ENCODE measurements around the gene TRERF1. TPM values are rescaled to one million over a fixed set of nuclear protein-coding genes. Genes with fewer than 3 reads are reported as not detected.

TRERF1 gene
- polyA plus RNA-seq, 1 of the 3 experiments (the other 2 are of a cell fraction) = 3.6 TPM

GRCh38 chr6:42236682-42237473 is 214.8 kb downstream of the TRERF1 start (continued):
- no peak for TF ChIP-seq EZH2phosphoT487 (IDR thresholded peaks at IDR 0.05; ENCODE audit: borderline replicate concordance, low read depth)
- TF ChIP-seq TEAD4 (IDR thresholded peaks at IDR 0.05; ENCODE audit: borderline replicate concordance, insufficient read depth) = no peak

- no peak overlapping the region for H3K4me2 ChIP-seq
- no peaks in the 10 kb centered on the region for H4K20me1 ChIP-seq (ENCODE audit: insufficient read depth)
- no peak overlapping the region for H3K9ac ChIP-seq
- no peaks in the 10 kb centered on the region for H3K9me3 ChIP-seq
- DNase-seq = no peak
- no peak for TF ChIP-seq RXRA (IDR thresholded peaks at IDR 0.05; ENCODE audit: borderline replicate concordance, low read depth)
- H3K27me3 ChIP-seq (ENCODE audit: insufficient read depth) = no peaks in the 10 kb centered on the region
- no peak overlapping the region for H3K27ac ChIP-seq (ENCODE audit: low read depth in 2 of 2, low read length in 1 of 2)
- no peak overlapping the region for H3K4me3 ChIP-seq (ENCODE audit: low read depth in 2 of 2, low read length in 1 of 2)
- CTCF ChIA-PET = interaction anchor here (0.7 to 1.2 kb wide), 3 partner anchors 10 to 312 kb away, joined by 3 to 5 read pairs (median 4); no protein-coding TSS in a partner anchor
- H3K79me2 ChIP-seq (ENCODE audit: insufficient read depth) = no peaks in the 10 kb centered on the region; the same call in 1 of the 2 replicates
- H3K9me2 ChIP-seq = no peaks in the 10 kb centered on the region
- H3K36me3 ChIP-seq (replicated peaks in 1 of 2; ENCODE audit: control insufficient read depth in 1 of 2, insufficient read depth in 2 of 2, low read length in 1 of 2) = peaks cover 12 to 27% of the 10 kb centered on the region in 2 experiments
- no peaks in the 10 kb centered on the region for H3F3A ChIP-seq (replicated peaks; ENCODE audit: insufficient read depth)
- H3K4me1 ChIP-seq (ENCODE audit: control insufficient read depth in 1 of 2, insufficient read depth in 2 of 2, low read depth in 1 of 2, low read length in 1 of 2) = no peaks in the 10 kb centered on the region
- no peak overlapping the region for H2AFZ ChIP-seq (ENCODE audit: low read depth)
- 96% methylated on average over 9 of the region's 9 CpGs for WGBS (ENCODE audit: low lambda C conversion rate)
- POLR2A ChIA-PET = no interaction called here
Observed at GRCh38 chr6:42236030-42236429, 215.7 kb downstream of the TRERF1 start.

GRCh38 chr6:42232035-42232434 is 219.7 kb downstream of the TRERF1 start:
- POLR2A ChIA-PET = no interaction called here
- 88% methylated on average over 3 of the region's 3 CpGs for WGBS (ENCODE audit: low lambda C conversion rate)

More at GRCh38 chr6:42232035-42232434, 219.7 kb downstream of the TRERF1 start:
- H3F3A ChIP-seq (replicated peaks; ENCODE audit: insufficient read depth) = peaks cover 3% of the 10 kb centered on the region
- H3K27me3 ChIP-seq (ENCODE audit: insufficient read depth) = no peaks in the 10 kb centered on the region
- no peak overlapping the region for H2AFZ ChIP-seq (ENCODE audit: low read depth)
- peaks cover 7 to 22% of the 10 kb centered on the region in 2 experiments for H3K36me3 ChIP-seq (replicated peaks in 1 of 2; ENCODE audit: control insufficient read depth in 1 of 2, insufficient read depth in 2 of 2, low read length in 1 of 2)
- CTCF ChIA-PET = interaction anchor here (1.2 to 3.1 kb wide), 2 partner anchors 17 to 300 kb away, joined by 4 to 9 read pairs; no protein-coding TSS in a partner anchor
- DNase-seq = no peak
- H3K4me3 ChIP-seq (ENCODE audit: low read depth in 2 of 2, low read length in 1 of 2) = no peak overlapping the region
- no peaks in the 10 kb centered on the region for H3K9me2 ChIP-seq
- H3K27ac ChIP-seq (ENCODE audit: low read depth in 2 of 2, low read length in 1 of 2) = no peak overlapping the region
- no peaks in the 10 kb centered on the region for H3K9me3 ChIP-seq
- no peak overlapping the region for H3K4me2 ChIP-seq
- H3K4me1 ChIP-seq (ENCODE audit: control insufficient read depth in 1 of 2, insufficient read depth in 2 of 2, low read depth in 1 of 2, low read length in 1 of 2) = peaks cover 2 to 6% of the 10 kb centered on the region in 2 experiments; a peak in 3 of 4 replicates
- H3K79me2 ChIP-seq (ENCODE audit: insufficient read depth) = no peaks in the 10 kb centered on the region
- no peaks in the 10 kb centered on the region for H4K20me1 ChIP-seq (ENCODE audit: insufficient read depth)
- no peak overlapping the region for H3K9ac ChIP-seq
- no peak for TF ChIP-seq USF1 (IDR thresholded peaks at IDR 0.05; ENCODE audit: borderline replicate concordance, low read depth)
- TF ChIP-seq IRF3 (IDR thresholded peaks at IDR 0.05; ENCODE audit: low read depth, low read length) = no peak
- no peak for TF ChIP-seq RXRA (IDR thresholded peaks at IDR 0.05; ENCODE audit: borderline replicate concordance, low read depth)
- TF ChIP-seq MEF2A (IDR thresholded peaks at IDR 0.05; ENCODE audit: borderline replicate concordance, low read depth) = no peak
- no peak for TF ChIP-seq TCF12 (IDR thresholded peaks at IDR 0.05)
- no peak for TF ChIP-seq USF2 (IDR thresholded peaks at IDR 0.05; ENCODE audit: borderline replicate concordance, low read depth, low read length)
- TF ChIP-seq MAX (IDR thresholded peaks at IDR 0.05; ENCODE audit: low read depth) = no peak
- TF ChIP-seq EZH2phosphoT487 (IDR thresholded peaks at IDR 0.05; ENCODE audit: borderline replicate concordance, low read depth) = no peak
- no peak for TF ChIP-seq CHD2 (IDR thresholded peaks at IDR 0.05; ENCODE audit: low read length, partially characterized antibody)

All from SK-N-SH (cell line).